GM23248 (cell line): ENCODE data around the gene OR1E2. TPM values are rescaled to one million over a fixed set of nuclear protein-coding genes. Genes with fewer than 3 reads are reported as not detected.

ENCODE experiments used
- DNase-seq: peaks from one replicate; pipeline ENCODE4 v3.0.0-alpha.2; 2015
- H2AFZ ChIP-seq: fragments of 200-600 bp; sonication (generic); 2 replicates; pipeline ENCODE4 v1.6.1; 2016; ENCODE audit warnings: antibody characterized with exemption
- H3F3A ChIP-seq: fragments of 200-600 bp; sonication (generic); 2 replicates; pipeline ENCODE4 v1.6.1; 2016; ENCODE audit warnings: mild to moderate bottlenecking, antibody characterized with exemption, mixed run types; ENCODE audit not compliant: insufficient read depth
- H3K27ac ChIP-seq: fragments of 200-600 bp; sonication (generic); 2 replicates; pipeline ENCODE4 v1.5.1; 2016; ENCODE audit warnings: mild to moderate bottlenecking
- H3K27me3 ChIP-seq: fragments of 200-600 bp; sonication (generic); replicated peaks from 2 replicates; pipeline ENCODE4 v1.6.1; 2016; ENCODE audit warnings: mild to moderate bottlenecking; ENCODE audit not compliant: insufficient read depth
- H3K36me3 ChIP-seq: fragments of 200-600 bp; sonication (generic); 2 replicates; pipeline ENCODE4 v1.6.1; 2016; ENCODE audit warnings: low read depth, mild to moderate bottlenecking
- H3K4me1 ChIP-seq: fragments of 200-600 bp; sonication (generic); 2 replicates; pipeline ENCODE4 v1.6.1; 2016; ENCODE audit warnings: mild to moderate bottlenecking; ENCODE audit not compliant: insufficient read depth
- H3K4me2 ChIP-seq: fragments of 200-600 bp; sonication (generic); one replicate; pipeline ENCODE4 v1.6.1; 2016; ENCODE audit warnings: mild to moderate bottlenecking; ENCODE audit not compliant: unreplicated experiment
- H3K4me3 ChIP-seq: fragments of 200-600 bp; sonication (generic); 2 replicates; pipeline ENCODE4 v1.5.1; 2016; ENCODE audit warnings: mild to moderate bottlenecking
- H3K79me2 ChIP-seq: fragments of 200-600 bp; sonication (generic); 2 replicates; pipeline ENCODE4 v1.6.1; 2016; ENCODE audit warnings: mild to moderate bottlenecking; ENCODE audit not compliant: insufficient read depth
- H3K9ac ChIP-seq: fragments of 200-600 bp; sonication (generic); 2 replicates; pipeline ENCODE4 v1.6.1; 2016; ENCODE audit warnings: mild to moderate bottlenecking
- H3K9me2 ChIP-seq: fragments of 200-600 bp; sonication (generic); 2 replicates; pipeline ENCODE4 v1.6.1; 2016; ENCODE audit warnings: mixed run types, mild to moderate bottlenecking, moderate library complexity; ENCODE audit not compliant: insufficient read depth
- H3K9me3 ChIP-seq: fragments of 200-600 bp; sonication (generic); one replicate; pipeline ENCODE4 v1.6.1; 2017; ENCODE audit warnings: low read depth
- H4K20me1 ChIP-seq: fragments of 200-600 bp; sonication (generic); 2 replicates; pipeline ENCODE4 v1.6.0; 2016; ENCODE audit not compliant: insufficient read depth
- EZH2 ChIP-seq: fragments of 200-600 bp; sonication (generic); IDR thresholded peaks from 2 replicates; pipeline ENCODE4 v1.6.1; 2018; ENCODE audit warnings: antibody characterized with exemption, mild to moderate bottlenecking; ENCODE audit not compliant: insufficient read depth, poor library complexity, severe bottlenecking
- EZH2phosphoT487 ChIP-seq: fragments of 200-600 bp; sonication (generic); IDR thresholded peaks from 2 replicates; pipeline ENCODE4 v1.6.1; 2018; ENCODE audit warnings: antibody characterized with exemption, moderate library complexity, mild to moderate bottlenecking, low read depth; ENCODE audit not compliant: insufficient read depth
- WGBS, 2 experiments: methylation state at CpG; one replicate each; pipeline ENCODE4 v1.1.6; 2015 to 2017; ENCODE audit warnings: low lambda C conversion rate in 2 of 2, low coverage in 1 of 2; ENCODE audit errors: missing lambda C conversion rate in 2 of 2; 5-methylcytosine and 5-hydroxymethylcytosine counted together
- in situ Hi-C: fragments of 300-500 bp; cut with MboI; formaldehyde crosslinking; loops from 2 replicates; pipeline ENCODE4 v1.15.0; 2020
- polyA plus RNA-seq: library from polyadenylated mRNA; unstranded; fragments of >200 nt; fragmentation: Nextera tagmentation; extraction: Ambion mirVana; gene quantifications from 2 replicates; pipeline ENCODE4 v1.2.1, GENCODE V29; 2016
- total RNA-seq: library from RNA; depleted of rRNA; stranded (reverse); fragments of >200 nt; shearing (Covaris generic); gene quantifications from 2 replicates; pipeline ENCODE4 v1.2.3, GENCODE V29; 2014; rRNA removed

The OR1E2 gene
- total and polyA plus RNA-seq, 2 experiments from 2014 or later: not detected

DNA sequence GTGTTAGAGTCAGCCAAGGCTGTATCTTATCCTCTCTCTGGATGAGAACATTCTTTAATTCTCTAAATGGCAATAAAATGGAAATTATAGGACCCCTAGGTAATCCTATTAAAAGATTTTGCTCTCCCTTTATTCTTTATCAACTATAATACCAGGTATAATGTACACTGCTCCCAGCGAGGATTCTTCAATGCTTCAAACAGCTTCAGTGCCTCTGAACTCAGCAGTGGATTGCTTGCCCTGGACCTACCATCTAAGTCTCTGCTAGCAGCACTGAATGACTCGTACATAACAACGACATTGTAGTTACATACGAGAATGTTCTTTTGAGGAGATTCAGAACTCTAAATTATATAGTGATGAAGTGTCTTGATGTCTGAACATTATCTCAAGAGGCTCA is 43.9 kb downstream of the OR1E2 start:
- DNase-seq: no peak
- no peak overlapping the region for H3K4me3 ChIP-seq
- H3K27ac ChIP-seq: no peak overlapping the region
- H3K79me2 ChIP-seq: no peaks in the 10 kb centered on the region
- H3K9ac ChIP-seq: no peak overlapping the region
- H3K36me3 ChIP-seq: no peaks in the 10 kb centered on the region
- no peaks in the 10 kb centered on the region for H3K9me2 ChIP-seq
- no peaks in the 10 kb centered on the region for H4K20me1 ChIP-seq
- H3K9me3 ChIP-seq: no peaks in the 10 kb centered on the region
- WGBS, 2 experiments: 27% methylated on average over 4 of the region's 4 CpGs
- H2AFZ ChIP-seq: no peak overlapping the region
- H3K4me1 ChIP-seq: no peaks in the 10 kb centered on the region
- no peaks in the 10 kb centered on the region for H3F3A ChIP-seq
- TF ChIP-seq EZH2: no peak
- no peak for TF ChIP-seq EZH2phosphoT487
- in situ Hi-C loops: no loop called here
- H3K27me3 ChIP-seq: no peaks in the 10 kb centered on the region
- no peak overlapping the region for H3K4me2 ChIP-seq

DNA sequence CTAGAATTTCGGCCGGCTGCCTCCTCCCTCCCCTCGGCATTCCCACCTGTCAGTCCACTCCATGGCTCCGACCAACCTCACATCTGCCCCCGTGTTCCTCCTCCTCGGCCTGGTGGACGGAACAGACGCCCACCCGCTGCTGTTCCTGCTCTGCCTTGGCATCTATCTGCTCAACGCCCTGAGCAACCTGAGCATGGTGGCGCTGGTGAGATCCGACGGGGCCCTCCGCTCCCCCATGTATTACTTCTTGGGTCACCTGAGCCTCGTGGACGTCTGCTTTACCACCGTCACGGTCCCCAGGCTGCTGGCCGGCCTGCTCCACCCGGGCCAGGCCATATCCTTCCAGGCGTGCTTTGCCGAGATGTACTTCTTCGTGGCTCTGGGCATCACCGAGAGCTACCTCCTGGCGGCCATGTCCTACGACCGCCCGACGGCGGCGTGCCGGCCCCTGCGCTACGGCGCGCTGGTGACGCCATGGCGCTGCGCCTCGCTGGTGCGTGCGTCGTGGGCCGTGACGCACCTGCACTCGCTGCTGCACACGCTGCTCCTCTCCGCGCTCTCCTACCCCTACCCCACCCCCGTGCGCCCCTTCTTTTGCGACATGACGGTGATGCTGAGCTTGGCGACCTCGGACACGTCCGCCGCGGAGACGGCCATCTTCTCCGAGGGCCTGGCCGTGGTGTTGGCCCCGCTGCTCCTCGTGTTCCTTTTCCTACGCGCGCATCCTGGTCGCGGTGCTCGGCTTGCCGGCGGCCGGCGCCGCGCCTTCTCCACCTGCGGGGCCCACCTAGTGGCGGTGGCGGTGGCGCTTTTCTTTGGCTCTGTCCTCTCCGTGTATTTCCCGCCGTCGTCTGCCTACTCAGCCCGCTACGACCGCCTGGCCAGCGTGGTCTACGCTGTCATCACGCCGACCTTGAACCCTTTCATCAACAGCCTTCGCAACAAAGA is 47.5 kb downstream of the OR1E2 start, which contains the start of gene OR3A2:
Gene OR3A2, minus strand, starts transcription at position 440 of the 948 bp plus-strand sequence.
- in situ Hi-C loops: no loop called here
- Histone ChIP-seq H3K9ac (no peak within 1 kb of the TSS), H3K4me1 (no peaks in the 10 kb centered on the region), H4K20me1 (no peaks in the 10 kb centered on the region), H3K27me3 (no peaks in the 10 kb centered on the region), H3K27ac (no peak within 1 kb of the TSS), H3K4me3 (no peak within 1 kb of the TSS), H3K9me2 (no peaks in the 10 kb centered on the region), H2AFZ (no peak within 1 kb of the TSS), H3K9me3 (no peaks in the 10 kb centered on the region), H3K79me2 (no peaks in the 10 kb centered on the region), H3K4me2 (no peak within 1 kb of the TSS), H3K36me3 (no peaks in the 10 kb centered on the region), H3F3A (no peaks in the 10 kb centered on the region)
- no peak for DNase-seq
- TF ChIP-seq EZH2: no peak
- no peak for TF ChIP-seq EZH2phosphoT487
- WGBS, 2 experiments: 30 to 36% methylated on average over 72 to 79 of the region's 92 CpGs

Other genes starting within 250 kb of the OR1E2 start
- not detected in 2 replicates for gene OR1A2, start 236.3 kb downstream of the OR1E2 start, total RNA-seq
- gene OR1A2, start 236.3 kb downstream of the OR1E2 start, polyA plus RNA-seq: not detected in 2 replicates
- gene OR1A1, start 226.2 kb downstream of the OR1E2 start, total RNA-seq: not detected in 2 replicates
- not detected in 2 replicates for gene OR1A1, start 226.2 kb downstream of the OR1E2 start, polyA plus RNA-seq
- not detected in 2 replicates for gene OR3A1, start 135.5 kb downstream of the OR1E2 start, total RNA-seq
- not detected in 2 replicates for gene OR3A1, start 135.5 kb downstream of the OR1E2 start, polyA plus RNA-seq
- not detected in 2 replicates for gene OR3A2, start 47.5 kb downstream of the OR1E2 start, total RNA-seq
- not detected in 2 replicates for gene OR3A2, start 47.5 kb downstream of the OR1E2 start, polyA plus RNA-seq
- gene OR1E1, start 35.4 kb downstream of the OR1E2 start, total RNA-seq: not detected in 2 replicates
- gene OR1E1, start 35.4 kb downstream of the OR1E2 start, polyA plus RNA-seq: not detected in 2 replicates
- not detected in 2 replicates for gene OR3A3, start 22.5 kb downstream of the OR1E2 start, total RNA-seq
- gene OR3A3, start 22.5 kb downstream of the OR1E2 start, polyA plus RNA-seq: not detected in 2 replicates
- gene SPATA22, start 38.0 kb upstream of the OR1E2 start, total RNA-seq: not detected in 2 replicates
- not detected in 2 replicates for gene SPATA22, start 38.0 kb upstream of the OR1E2 start, polyA plus RNA-seq
- gene ASPA, start 42.2 kb upstream of the OR1E2 start, total RNA-seq: 0.63 TPM in 1 of 2 replicates, not detected in the other
- 0.16 TPM in 2 replicates for gene ASPA, start 42.2 kb upstream of the OR1E2 start, polyA plus RNA-seq
- 0.89 and 1.1 TPM in 2 replicates for gene TRPV3, start 124.0 kb upstream of the OR1E2 start, total RNA-seq
- gene TRPV3, start 124.0 kb upstream of the OR1E2 start, polyA plus RNA-seq: 0.35 and 0.41 TPM in 2 replicates
- gene TRPV1, start 175.6 kb upstream of the OR1E2 start, total RNA-seq: 0.86 and 1.5 TPM in 2 replicates
- gene TRPV1, start 175.6 kb upstream of the OR1E2 start, polyA plus RNA-seq: 0.78 and 0.89 TPM in 2 replicates
- gene SHPK, start 202.4 kb upstream of the OR1E2 start, total RNA-seq: 5.8 and 7.0 TPM in 2 replicates
- 3.1 and 4.2 TPM in 2 replicates for gene SHPK, start 202.4 kb upstream of the OR1E2 start, polyA plus RNA-seq
- gene CTNS, start 202.9 kb upstream of the OR1E2 start, total RNA-seq: 7.5 and 16.6 TPM in 2 replicates
- 7.2 and 7.8 TPM in 2 replicates for gene CTNS, start 202.9 kb upstream of the OR1E2 start, polyA plus RNA-seq
- gene TAX1BP3, start 234.7 kb upstream of the OR1E2 start, total RNA-seq: 270 and 418 TPM in 2 replicates
- gene TAX1BP3, start 234.7 kb upstream of the OR1E2 start, polyA plus RNA-seq: 331 and 350 TPM in 2 replicates
- 28.6 and 38.4 TPM in 2 replicates for gene EMC6, start 235.0 kb upstream of the OR1E2 start, total RNA-seq
- 113 and 114 TPM in 2 replicates for gene EMC6, start 235.0 kb upstream of the OR1E2 start, polyA plus RNA-seq